A673 (cell line): Measurements from ENCODE around the gene WDR36. TPM values are rescaled to one million over a fixed set of nuclear protein-coding genes. Genes with fewer than 3 reads are reported as not detected.

ENCODE experiments used
- BruUV-seq: library from RNA; stranded (reverse); fragments of 400-500 nt; replicated peaks from 2 replicates; lab custom pipeline; 2021; lab: Mats Ljungman, UMichigan
- CTCF ChIA-PET: fragments of 300-600 bp; sonication (Branson Sonifier 250); formaldehyde crosslinking; loops from one replicate; lab custom pipeline; 2022; ENCODE audit warnings: antibody characterized with exemption; lab: Charles Lee
- POLR2A ChIA-PET: fragments of 300-600 bp; sonication (Branson Sonifier 250); formaldehyde crosslinking; loops from one replicate; lab custom pipeline; 2022; ENCODE audit warnings: antibody characterized with exemption; ENCODE audit not compliant: low non-redundant PET; lab: Charles Lee
- DNase-seq: peaks from one replicate; pipeline ENCODE4 v3.0.0-alpha.2; 2015; ENCODE audit warnings: low spot score
- H3K27ac ChIP-seq: fragments of 200-600 bp; sonication (generic); 2 replicates; pipeline ENCODE4 v1.5.1; 2016; ENCODE audit warnings: mixed run types, low read depth, mild to moderate bottlenecking, mixed read lengths, antibody characterized with exemption, low read length; ENCODE audit not compliant: poor library complexity, severe bottlenecking
- H3K27me3 ChIP-seq: fragments of 200-600 bp; sonication (generic); replicated peaks from 2 replicates; pipeline ENCODE4 v1.6.1; 2017; ENCODE audit warnings: mixed run types, low read depth, mild to moderate bottlenecking, mixed read lengths, antibody characterized with exemption, low read length; ENCODE audit not compliant: insufficient read depth, poor library complexity
- H3K36me3 ChIP-seq: fragments of 200-600 bp; sonication (generic); 2 replicates; pipeline ENCODE4 v1.6.1; 2016; ENCODE audit warnings: mixed run types, mild to moderate bottlenecking, mixed read lengths, antibody characterized with exemption, low read length; ENCODE audit not compliant: insufficient read depth, poor library complexity, severe bottlenecking
- H3K4me1 ChIP-seq: fragments of 200-600 bp; sonication (generic); 2 replicates; pipeline ENCODE4 v1.6.1; 2017; ENCODE audit warnings: mixed run types, mild to moderate bottlenecking, mixed read lengths, antibody characterized with exemption, low read length; ENCODE audit not compliant: insufficient read depth, poor library complexity, severe bottlenecking
- H3K4me3 ChIP-seq: fragments of 200-600 bp; sonication (generic); 2 replicates; pipeline ENCODE4 v1.5.1; 2016; ENCODE audit warnings: low read depth, mixed run types, mild to moderate bottlenecking, mixed read lengths, low read length; ENCODE audit not compliant: poor library complexity, severe bottlenecking
- H3K9me3 ChIP-seq: fragments of 200-600 bp; sonication (generic); 2 replicates; pipeline ENCODE4 v1.6.1; 2016; ENCODE audit warnings: mixed run types, low read depth, mild to moderate bottlenecking, mixed read lengths, antibody characterized with exemption, low read length; ENCODE audit not compliant: poor library complexity, severe bottlenecking
- CTCF ChIP-seq: fragments of 300-800, 200-600 bp; sonication (generic); conservative IDR thresholded peaks from 2 replicates; pipeline ENCODE4 v1.5.1; 2017; ENCODE audit warnings: low read depth, mild to moderate bottlenecking, antibody characterized with exemption, low read length, moderate library complexity, mixed read lengths
- EZH2 ChIP-seq: fragments of 200-600 bp; sonication (generic); IDR thresholded peaks from 2 replicates; pipeline ENCODE4 v1.6.1; 2017; ENCODE audit warnings: borderline replicate concordance, low read depth, mild to moderate bottlenecking, mixed read lengths, antibody characterized with exemption, low read length; ENCODE audit not compliant: poor library complexity, severe bottlenecking
- intact Hi-C: fragments of 100-400 bp; cut with micrococcal nuclease; formaldehyde crosslinking; loops from one replicate; pipeline ENCODE4 v1.10.0; 2022; ENCODE audit not compliant: unreplicated experiment
- total RNA-seq: library from RNA; stranded (reverse); gene quantifications from 2 replicates; pipeline ENCODE4 v1.2.3, GENCODE V29; 2021

The WDR36 gene
- total RNA-seq, 1 experiment from 2014 or later = 33.0 TPM

GRCh38 chr5:111167551-111167950, 75.4 kb downstream of the WDR36 start:
- no peaks in the 10 kb centered on the region for H3K36me3 ChIP-seq
- intact Hi-C loops = no loop called here
- no peak for TF ChIP-seq EZH2
- no peak for TF ChIP-seq CTCF
- POLR2A ChIA-PET = no interaction called here
- no peak overlapping the region for H3K4me3 ChIP-seq
- CTCF ChIA-PET = no interaction called here
- no TSS peak for BruUV-seq
- peaks cover 13% of the 10 kb centered on the region for H3K27me3 ChIP-seq
- no peak overlapping the region for H3K27ac ChIP-seq
- no peaks in the 10 kb centered on the region for H3K9me3 ChIP-seq
- no peaks in the 10 kb centered on the region for H3K4me1 ChIP-seq
- DNase-seq = no peak

- H3K27me3 ChIP-seq = peaks cover 20% of the 10 kb centered on the region
- TF ChIP-seq CTCF (no peak), EZH2 (no peak)
- no peaks in the 10 kb centered on the region for H3K9me3 ChIP-seq
- H3K27ac ChIP-seq = no peak overlapping the region
- ChIA-PET POLR2A (no interaction called here), CTCF (no interaction called here)
- H3K4me1 ChIP-seq = no peaks in the 10 kb centered on the region
- H3K36me3 ChIP-seq = no peaks in the 10 kb centered on the region
- H3K4me3 ChIP-seq = no peak overlapping the region
- no TSS peak for BruUV-seq
- intact Hi-C loops = no loop called here
- no peak for DNase-seq
These were observed 76.5 kb downstream of the WDR36 start for GRCh38 chr5:111168608-111169007.

GRCh38 chr5:111169269-111169668, 77.1 kb downstream of the WDR36 start:
- intact Hi-C loops = no loop called here
- H3K27me3 ChIP-seq = peaks cover 20% of the 10 kb centered on the region
- TF ChIP-seq EZH2 (no peak), CTCF (no peak)
- H3K4me1 ChIP-seq = no peaks in the 10 kb centered on the region
- no peak overlapping the region for H3K4me3 ChIP-seq
- no peak for DNase-seq
- BruUV-seq = no TSS peak
- no peaks in the 10 kb centered on the region for H3K9me3 ChIP-seq
- ChIA-PET POLR2A (no interaction called here), CTCF (no interaction called here)
- H3K27ac ChIP-seq = no peak overlapping the region
- no peaks in the 10 kb centered on the region for H3K36me3 ChIP-seq
